Activated naive CD8-positive, alpha-beta T cell treated with anti-CD3 and anti-CD28 coated beads, Interleukin-2, amount 50 U/mL, for 24 hours (primary cell): Measurements from ENCODE around the gene CHMP2A.

Experiments
- ATAC-seq: fragments of 150-1000 bp; cut with Tn5 transposase; one replicate; pipeline ENCODE4 v1.10.0; 2021
- DNase-seq: peaks from one replicate; pipeline ENCODE4 v3.0.0; 2021
- H3K27ac Mint-ChIP-seq: one replicate; pipeline ENCODE4 v1.8.0; 2021; ENCODE audit warnings: mild to moderate bottlenecking, mixed read lengths
- H3K27me3 Mint-ChIP-seq: one replicate; pipeline ENCODE4 v1.8.0; 2021; ENCODE audit warnings: mixed read lengths
- H3K36me3 Mint-ChIP-seq: one replicate; pipeline ENCODE4 v1.8.0; 2021; ENCODE audit warnings: low read depth, mixed read lengths
- H3K4me1 Mint-ChIP-seq: one replicate; pipeline ENCODE4 v1.8.0; 2021; ENCODE audit warnings: mixed read lengths
- H3K4me3 Mint-ChIP-seq: one replicate; pipeline ENCODE4 v1.8.0; 2021; ENCODE audit warnings: mild to moderate bottlenecking, moderate library complexity, mixed read lengths
- H3K9me3 Mint-ChIP-seq: one replicate; pipeline ENCODE4 v1.8.0; 2021; ENCODE audit warnings: mixed read lengths

Gene CHMP2A

GRCh38 chr19:58572818-58573657, 18.1 kb upstream of the CHMP2A start, which contains the start of gene MZF1:
Gene MZF1 (minus strand): TSS chr19:58573335. CDS start chr19:58571389, 1,946 bp downstream.
- peaks cover 39% of the 10 kb centered on the region for H3K4me1 Mint-ChIP-seq
- peak within 1 kb of the TSS; percentile 95 for H3K4me3 Mint-ChIP-seq
- H3K27me3 Mint-ChIP-seq: peaks cover 4% of the 10 kb centered on the region
- H3K36me3 Mint-ChIP-seq: peaks cover 17% of the 10 kb centered on the region
- peak; percentile 74 for ATAC-seq
- DNase-seq: peak; percentile 99
- no peaks in the 10 kb centered on the region for H3K9me3 Mint-ChIP-seq
- peak within 1 kb of the TSS; percentile 100 for H3K27ac Mint-ChIP-seq

GRCh38 chr19:58572026-58572817, 17.3 kb upstream of the CHMP2A start:
- Mint-ChIP-seq H3K4me1 (peaks cover 32% of the 10 kb centered on the region), H3K4me3 (peak overlapping the region; percentile 95), H3K36me3 (peaks cover 16% of the 10 kb centered on the region), H3K9me3 (no peaks in the 10 kb centered on the region), H3K27me3 (peaks cover 4% of the 10 kb centered on the region), H3K27ac (peak overlapping the region; percentile 100)
- DNase-seq (no peak), ATAC-seq (no peak)

GRCh38 chr19:58571575-58571947, 16.7 kb upstream of the CHMP2A start:
- no peaks in the 10 kb centered on the region for H3K9me3 Mint-ChIP-seq
- peak overlapping the region; percentile 100 for H3K27ac Mint-ChIP-seq
- peaks cover 17% of the 10 kb centered on the region for H3K36me3 Mint-ChIP-seq
- H3K4me3 Mint-ChIP-seq: peak overlapping the region; percentile 95
- H3K27me3 Mint-ChIP-seq: peaks cover 4% of the 10 kb centered on the region
- DNase-seq (no peak), ATAC-seq (no peak)
- H3K4me1 Mint-ChIP-seq: peaks cover 29% of the 10 kb centered on the region

- no peak for DNase-seq
- Mint-ChIP-seq H3K27me3 (peaks cover 4% of the 10 kb centered on the region), H3K27ac (no peak overlapping the region), H3K4me1 (peaks cover 31% of the 10 kb centered on the region), H3K9me3 (no peaks in the 10 kb centered on the region), H3K36me3 (peaks cover 21% of the 10 kb centered on the region), H3K4me3 (no peak overlapping the region)
- ATAC-seq: no peak
Observed at GRCh38 chr19:58570770-58571574, 16.1 kb upstream of the CHMP2A start.

- H3K27ac Mint-ChIP-seq: no peak overlapping the region
- H3K27me3 Mint-ChIP-seq: peaks cover 4% of the 10 kb centered on the region
- ATAC-seq: no peak
- H3K36me3 Mint-ChIP-seq: peaks cover 21% of the 10 kb centered on the region
- no peak overlapping the region for H3K4me3 Mint-ChIP-seq
- H3K4me1 Mint-ChIP-seq: peaks cover 28% of the 10 kb centered on the region
- no peaks in the 10 kb centered on the region for H3K9me3 Mint-ChIP-seq
- DNase-seq: no peak
Observed at GRCh38 chr19:58569943-58570670, 15.2 kb upstream of the CHMP2A start.

- H3K27ac Mint-ChIP-seq: peak overlapping the region; percentile 65
- peaks cover 28% of the 10 kb centered on the region for H3K4me1 Mint-ChIP-seq
- no peaks in the 10 kb centered on the region for H3K9me3 Mint-ChIP-seq
- H3K36me3 Mint-ChIP-seq: peaks cover 23% of the 10 kb centered on the region
- peaks cover 4% of the 10 kb centered on the region for H3K27me3 Mint-ChIP-seq
- DNase-seq (no peak), ATAC-seq (no peak)
- no peak overlapping the region for H3K4me3 Mint-ChIP-seq
Observed at GRCh38 chr19:58569191-58569942, 14.5 kb upstream of the CHMP2A start.

GRCh38 chr19:58568453-58569130, 13.7 kb upstream of the CHMP2A start:
- peaks cover 29% of the 10 kb centered on the region for H3K36me3 Mint-ChIP-seq
- peaks cover 30% of the 10 kb centered on the region for H3K4me1 Mint-ChIP-seq
- no peaks in the 10 kb centered on the region for H3K9me3 Mint-ChIP-seq
- no peak overlapping the region for H3K4me3 Mint-ChIP-seq
- ATAC-seq: no peak
- no peak for DNase-seq
- H3K27ac Mint-ChIP-seq: peak overlapping the region; percentile 14
- peaks cover 4% of the 10 kb centered on the region for H3K27me3 Mint-ChIP-seq

GRCh38 chr19:58566989-58567388, 12.1 kb upstream of the CHMP2A start:
- H3K27ac Mint-ChIP-seq: no peak overlapping the region
- no peaks in the 10 kb centered on the region for H3K9me3 Mint-ChIP-seq
- no peak for DNase-seq
- ATAC-seq: no peak
- no peak overlapping the region for H3K4me3 Mint-ChIP-seq
- H3K4me1 Mint-ChIP-seq: peaks cover 32% of the 10 kb centered on the region
- H3K36me3 Mint-ChIP-seq: peaks cover 25% of the 10 kb centered on the region
- no peaks in the 10 kb centered on the region for H3K27me3 Mint-ChIP-seq

GRCh38 chr19:58563823-58564222, 8.9 kb upstream of the CHMP2A start:
- no peak for DNase-seq
- no peak for ATAC-seq
- Mint-ChIP-seq H3K27ac (no peak overlapping the region), H3K9me3 (no peaks in the 10 kb centered on the region), H3K4me1 (peaks cover 53% of the 10 kb centered on the region), H3K4me3 (peak overlapping the region; percentile 73), H3K36me3 (peaks cover 28% of the 10 kb centered on the region), H3K27me3 (peaks cover 1% of the 10 kb centered on the region)

GRCh38 chr19:58563034-58563573, 8.2 kb upstream of the CHMP2A start:
- no peak for DNase-seq
- no peak for ATAC-seq
- Mint-ChIP-seq H3K9me3 (no peaks in the 10 kb centered on the region), H3K27ac (no peak overlapping the region), H3K27me3 (peaks cover 2% of the 10 kb centered on the region), H3K36me3 (peaks cover 26% of the 10 kb centered on the region), H3K4me1 (peaks cover 54% of the 10 kb centered on the region), H3K4me3 (peak overlapping the region; percentile 73)

- DNase-seq (no peak), ATAC-seq (no peak)
- H3K27ac Mint-ChIP-seq: peak overlapping the region; percentile 18
- H3K36me3 Mint-ChIP-seq: peaks cover 32% of the 10 kb centered on the region
- H3K4me3 Mint-ChIP-seq: peak overlapping the region; percentile 73
- peaks cover 2% of the 10 kb centered on the region for H3K27me3 Mint-ChIP-seq
- peaks cover 60% of the 10 kb centered on the region for H3K4me1 Mint-ChIP-seq
- no peaks in the 10 kb centered on the region for H3K9me3 Mint-ChIP-seq
Observed at GRCh38 chr19:58562122-58563033, 7.5 kb upstream of the CHMP2A start.
